Epithelial cell of esophagus (primary cell): ENCODE results near the gene SYPL1.

Experiments
- DNase-seq: peaks from one replicate; pipeline ENCODE4 v3.0.0; 2010; ENCODE audit warnings: low read depth
- H3K4me3 ChIP-seq: 2 replicates; pipeline ENCODE4 v1.5.1; 2011; ENCODE audit warnings: mild to moderate bottlenecking, low read length, control low read depth
- CTCF ChIP-seq: IDR thresholded peaks from 2 replicates; pipeline ENCODE4 v1.5.1; 2011; ENCODE audit warnings: low read depth, mild to moderate bottlenecking, low read length, control low read depth, inconsistent platforms; ENCODE audit not compliant: insufficient read depth; ENCODE audit errors: missing control alignments

The SYPL1 gene

GRCh38 chr7:106128836-106129235, 16.7 kb upstream of the SYPL1 start:
- DNase-seq: no peak
- no peak for TF ChIP-seq CTCF
- H3K4me3 ChIP-seq: no peak overlapping the region

GRCh38 chr7:106127984-106128780, 16.1 kb upstream of the SYPL1 start:
- peak; percentile 42 for DNase-seq
- no peak for TF ChIP-seq CTCF

GRCh38 chr7:106126170-106126938, 14.2 kb upstream of the SYPL1 start:
- DNase-seq: peak; percentile 83
- no peak for TF ChIP-seq CTCF
- no peak overlapping the region for H3K4me3 ChIP-seq

More at GRCh38 chr7:106127984-106128780, 16.1 kb upstream of the SYPL1 start:
- H3K4me3 ChIP-seq: no peak overlapping the region

- H3K4me3 ChIP-seq: no peak overlapping the region
- no peak for DNase-seq
- TF ChIP-seq CTCF: no peak
Observed at GRCh38 chr7:106125417-106125816, 13.3 kb upstream of the SYPL1 start.

- no peak for DNase-seq
- TF ChIP-seq CTCF: no peak
Observed at GRCh38 chr7:106124186-106124585, 12.1 kb upstream of the SYPL1 start.

GRCh38 chr7:106122713-106123112, 10.6 kb upstream of the SYPL1 start:
- no peak for DNase-seq
- TF ChIP-seq CTCF: no peak
- H3K4me3 ChIP-seq: no peak overlapping the region

More at GRCh38 chr7:106124186-106124585, 12.1 kb upstream of the SYPL1 start:
- no peak overlapping the region for H3K4me3 ChIP-seq
